KMS-11 (cell line): ENCODE results near the gene SCUBE1.

Source experiments
- H2AFZ ChIP-seq: fragments of 200-600 bp; sonication (generic); 2 replicates; pipeline ENCODE4 v1.6.1; 2016; ENCODE audit warnings: antibody characterized with exemption, mixed run types, low read depth
- H3K27ac ChIP-seq: fragments of 200-600 bp; sonication (generic); 2 replicates; pipeline ENCODE4 v1.6.1; 2016; ENCODE audit warnings: mild to moderate bottlenecking, mixed run types
- H3K27me3 ChIP-seq: fragments of 200-600 bp; sonication (generic); 2 replicates; pipeline ENCODE4 v1.6.1; 2017; ENCODE audit warnings: mild to moderate bottlenecking, low read depth, mixed run types, moderate library complexity; ENCODE audit not compliant: insufficient read depth
- H3K36me3 ChIP-seq: fragments of 200-600 bp; sonication (generic); 2 replicates; pipeline ENCODE4 v1.6.1; 2017; ENCODE audit warnings: mild to moderate bottlenecking, mixed run types; ENCODE audit not compliant: insufficient read depth
- H3K4me1 ChIP-seq: fragments of 200-600 bp; sonication (generic); 2 replicates; pipeline ENCODE4 v1.6.1; 2016; ENCODE audit warnings: mild to moderate bottlenecking, low read depth, mixed run types; ENCODE audit not compliant: poor library complexity, severe bottlenecking
- H3K4me2 ChIP-seq: fragments of 200-600 bp; sonication (generic); 2 replicates; pipeline ENCODE4 v1.7.0; 2016; ENCODE audit warnings: mild to moderate bottlenecking, mixed run types
- H3K4me3 ChIP-seq: fragments of 200-600 bp; sonication (generic); IDR thresholded peaks from 2 replicates; pipeline ENCODE4 v1.6.1; 2017; ENCODE audit warnings: low read depth, low read length, mixed read lengths; ENCODE audit not compliant: insufficient read depth
- H3K79me2 ChIP-seq: fragments of 200-600 bp; sonication (generic); 2 replicates; pipeline ENCODE4 v1.6.1; 2016; ENCODE audit warnings: low read depth, mixed run types; ENCODE audit not compliant: insufficient read depth
- H3K9ac ChIP-seq: fragments of 200-600 bp; sonication (generic); 2 replicates; pipeline ENCODE4 v1.6.1; 2016; ENCODE audit warnings: mild to moderate bottlenecking, mixed run types
- H4K20me1 ChIP-seq: fragments of 200-600 bp; sonication (generic); 2 replicates; pipeline ENCODE4 v1.6.1; 2016; ENCODE audit warnings: mild to moderate bottlenecking, mixed run types; ENCODE audit not compliant: insufficient read depth
- CTCF ChIP-seq: fragments of 200-600 bp; sonication (generic); conservative IDR thresholded peaks from 2 replicates; pipeline ENCODE4 v1.6.1; 2017; ENCODE audit warnings: low read depth, mild to moderate bottlenecking, antibody characterized with exemption, low read length, moderate library complexity, mixed read lengths

Gene SCUBE1

GRCh38 chr22:43206509-43207161 is 136.5 kb downstream of the SCUBE1 start:
- Histone ChIP-seq H3K36me3 (no peaks in the 10 kb centered on the region), H3K4me1 (no peaks in the 10 kb centered on the region), H3K4me2 (no peak overlapping the region), H3K4me3 (no peak overlapping the region), H3K79me2 (no peaks in the 10 kb centered on the region), H3K27me3 (peaks cover 61% of the 10 kb centered on the region), H2AFZ (no peak overlapping the region), H3K27ac (no peak overlapping the region), H4K20me1 (no peaks in the 10 kb centered on the region), H3K9ac (no peak overlapping the region)
- no peak for TF ChIP-seq CTCF

GRCh38 chr22:43205748-43206508 is 137.2 kb downstream of the SCUBE1 start:
- Histone ChIP-seq H3K9ac (no peak overlapping the region), H3K4me3 (no peak overlapping the region), H3K4me2 (no peak overlapping the region), H3K27me3 (peaks cover 58% of the 10 kb centered on the region), H3K79me2 (no peaks in the 10 kb centered on the region), H2AFZ (no peak overlapping the region), H3K4me1 (no peaks in the 10 kb centered on the region), H4K20me1 (no peaks in the 10 kb centered on the region), H3K27ac (no peak overlapping the region), H3K36me3 (no peaks in the 10 kb centered on the region)
- TF ChIP-seq CTCF: no peak

GRCh38 chr22:43205261-43205691 is 137.9 kb downstream of the SCUBE1 start:
- TF ChIP-seq CTCF: no peak
- no peak overlapping the region for H3K9ac ChIP-seq
- H4K20me1 ChIP-seq: no peaks in the 10 kb centered on the region
- no peak overlapping the region for H3K27ac ChIP-seq
- H3K4me3 ChIP-seq: no peak overlapping the region
- H2AFZ ChIP-seq: no peak overlapping the region
- H3K4me1 ChIP-seq: no peaks in the 10 kb centered on the region
- H3K36me3 ChIP-seq: no peaks in the 10 kb centered on the region
- H3K27me3 ChIP-seq: peaks cover 61% of the 10 kb centered on the region
- H3K79me2 ChIP-seq: no peaks in the 10 kb centered on the region
- H3K4me2 ChIP-seq: no peak overlapping the region

GRCh38 chr22:43203471-43203981 is 139.6 kb downstream of the SCUBE1 start:
- Histone ChIP-seq H3K4me2 (no peak overlapping the region), H2AFZ (no peak overlapping the region), H3K4me1 (no peaks in the 10 kb centered on the region), H3K9ac (no peak overlapping the region), H3K27me3 (peaks cover 56% of the 10 kb centered on the region), H3K4me3 (no peak overlapping the region), H3K27ac (no peak overlapping the region), H4K20me1 (no peaks in the 10 kb centered on the region), H3K36me3 (no peaks in the 10 kb centered on the region), H3K79me2 (no peaks in the 10 kb centered on the region)
- no peak for TF ChIP-seq CTCF
